ENCODE results near the gene HECW1. TPM values are rescaled to one million over a fixed set of nuclear protein-coding genes. Genes with fewer than 3 reads are reported as not detected.

HECW1 gene
- total and polyA plus RNA-seq, 2 donors (not counting 1 experiment from before 2014, with no cell fraction given), result not detected

- no peak overlapping the region for H3K27ac Mint-ChIP-seq
- no peaks in the 10 kb centered on the region for H3K79me2 ChIP-seq (ENCODE audit: control insufficient read depth, insufficient read depth, low read length)
- no peak for DNase-seq
- no peak for TF ChIP-seq EZH2 (IDR thresholded peaks at IDR 0.05; ENCODE audit: borderline replicate concordance, insufficient read depth, low read depth, low read length, poor library complexity, severe bottlenecking)
- TF ChIP-seq, protein P1, sequence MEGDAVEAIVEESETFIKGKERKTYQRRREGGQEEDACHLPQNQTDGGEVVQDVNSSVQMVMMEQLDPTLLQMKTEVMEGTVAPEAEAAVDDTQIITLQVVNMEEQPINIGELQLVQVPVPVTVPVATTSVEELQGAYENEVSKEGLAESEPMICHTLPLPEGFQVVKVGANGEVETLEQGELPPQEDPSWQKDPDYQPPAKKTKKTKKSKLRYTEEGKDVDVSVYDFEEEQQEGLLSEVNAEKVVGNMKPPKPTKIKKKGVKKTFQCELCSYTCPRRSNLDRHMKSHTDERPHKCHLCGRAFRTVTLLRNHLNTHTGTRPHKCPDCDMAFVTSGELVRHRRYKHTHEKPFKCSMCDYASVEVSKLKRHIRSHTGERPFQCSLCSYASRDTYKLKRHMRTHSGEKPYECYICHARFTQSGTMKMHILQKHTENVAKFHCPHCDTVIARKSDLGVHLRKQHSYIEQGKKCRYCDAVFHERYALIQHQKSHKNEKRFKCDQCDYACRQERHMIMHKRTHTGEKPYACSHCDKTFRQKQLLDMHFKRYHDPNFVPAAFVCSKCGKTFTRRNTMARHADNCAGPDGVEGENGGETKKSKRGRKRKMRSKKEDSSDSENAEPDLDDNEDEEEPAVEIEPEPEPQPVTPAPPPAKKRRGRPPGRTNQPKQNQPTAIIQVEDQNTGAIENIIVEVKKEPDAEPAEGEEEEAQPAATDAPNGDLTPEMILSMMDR (IDR thresholded peaks at IDR 0.05), result no peak
- intact Hi-C loops (cut with micrococcal nuclease), result no loop called here
- H3K4me3 Mint-ChIP-seq, result no peak overlapping the region
- peaks cover 11% of the 10 kb centered on the region for H3K27me3 Mint-ChIP-seq
- H3K27ac ChIP-seq (ENCODE audit: low read length in 2 of 2), result no peak overlapping the region
- no CpG with 5 or more reads among the region's 1 CpG for WGBS (ENCODE audit: insufficient coverage)
- no peak overlapping the region for H3K4me2 ChIP-seq (replicated peaks; ENCODE audit: low read depth, low read length, poor library complexity, severe bottlenecking)
- no peak for ATAC-seq (ENCODE audit: low read depth)
- ChIA-PET CTCF (no interaction called here), POLR2A (no interaction called here)
- H3K36me3 ChIP-seq (replicated peaks in 1 of 2; ENCODE audit: control extremely low read depth in 1 of 2, control insufficient read depth in 1 of 2, extremely low read depth in 1 of 2, insufficient read depth in 2 of 2, low read length in 1 of 2), result no peaks in the 10 kb centered on the region
- no peaks in the 10 kb centered on the region for H3K4me1 Mint-ChIP-seq
- H3K4me3 ChIP-seq (ENCODE audit: control extremely low read depth in 1 of 5, extremely low read depth in 1 of 5, insufficient read depth in 1 of 5, low read depth in 2 of 5, low read length in 4 of 5), result no peak overlapping the region
- H3K9me3 Mint-ChIP-seq (ENCODE audit: insufficient read depth), result no peaks in the 10 kb centered on the region
- no peaks in the 10 kb centered on the region for H4K20me1 ChIP-seq (ENCODE audit: control insufficient read depth, insufficient read depth, low read length, poor library complexity, severe bottlenecking)
- no peaks in the 10 kb centered on the region for H3K9me3 ChIP-seq (ENCODE audit: control extremely low read depth in 1 of 3, control insufficient read depth in 2 of 3, insufficient read depth in 1 of 3, low read length in 2 of 3)
- no peaks in the 10 kb centered on the region for H3K27me3 ChIP-seq (replicated peaks in 1 of 4; ENCODE audit: control extremely low read depth in 1 of 4, control insufficient read depth in 3 of 4, insufficient read depth in 4 of 4, low read length in 3 of 4)
- no peaks in the 10 kb centered on the region for H3K4me1 ChIP-seq (ENCODE audit: control insufficient read depth in 2 of 2, insufficient read depth in 2 of 2, low read length in 2 of 2)
- H3K9ac ChIP-seq (ENCODE audit: low read length), result no peak overlapping the region
- H2AFZ ChIP-seq (ENCODE audit: insufficient read depth, low read depth, low read length, poor library complexity, severe bottlenecking), result no peak overlapping the region
These were observed 38.6 kb downstream of the HECW1 start for GRCh38 chr7:43151076-43151475.

GRCh38 chr7:43152696-43153095 lies 40.2 kb downstream of the HECW1 start:
- Histone ChIP-seq H3K9ac (ENCODE audit: low read length) (no peak overlapping the region), H3K36me3 (replicated peaks in 1 of 2; ENCODE audit: control extremely low read depth in 1 of 2, control insufficient read depth in 1 of 2, extremely low read depth in 1 of 2, insufficient read depth in 2 of 2, low read length in 1 of 2) (no peaks in the 10 kb centered on the region), H3K9me3 (ENCODE audit: control extremely low read depth in 1 of 3, control insufficient read depth in 2 of 3, insufficient read depth in 1 of 3, low read length in 2 of 3) (no peaks in the 10 kb centered on the region), H4K20me1 (ENCODE audit: control insufficient read depth, insufficient read depth, low read length, poor library complexity, severe bottlenecking) (no peaks in the 10 kb centered on the region), H3K4me2 (replicated peaks; ENCODE audit: low read depth, low read length, poor library complexity, severe bottlenecking) (no peak overlapping the region), H3K4me3 (ENCODE audit: control extremely low read depth in 1 of 5, extremely low read depth in 1 of 5, insufficient read depth in 1 of 5, low read depth in 2 of 5, low read length in 4 of 5) (no peak overlapping the region), H2AFZ (ENCODE audit: insufficient read depth, low read depth, low read length, poor library complexity, severe bottlenecking) (no peak overlapping the region), H3K79me2 (ENCODE audit: control insufficient read depth, insufficient read depth, low read length) (no peaks in the 10 kb centered on the region), H3K27ac (ENCODE audit: low read length in 2 of 2) (no peak overlapping the region), H3K4me1 (ENCODE audit: control insufficient read depth in 2 of 2, insufficient read depth in 2 of 2, low read length in 2 of 2) (no peaks in the 10 kb centered on the region), H3K27me3 (replicated peaks in 1 of 4; ENCODE audit: control extremely low read depth in 1 of 4, control insufficient read depth in 3 of 4, insufficient read depth in 4 of 4, low read length in 3 of 4) (peaks cover 0 to 2% (median 0%) of the 10 kb centered on the region in 4 experiments)
- TF ChIP-seq EZH2 (IDR thresholded peaks at IDR 0.05; ENCODE audit: borderline replicate concordance, insufficient read depth, low read depth, low read length, poor library complexity, severe bottlenecking), result no peak
- TF ChIP-seq, protein P1 (IDR thresholded peaks at IDR 0.05), result no peak
- Mint-ChIP-seq H3K9me3 (ENCODE audit: insufficient read depth) (peaks cover 3% of the 10 kb centered on the region), H3K4me1 (no peaks in the 10 kb centered on the region), H3K27ac (no peak overlapping the region), H3K4me3 (no peak overlapping the region), H3K27me3 (peaks cover 9% of the 10 kb centered on the region)
- ChIA-PET CTCF (no interaction called here), POLR2A (no interaction called here)
- WGBS (ENCODE audit: insufficient coverage), result 90% methylated on average over 3 of the region's 6 CpGs
- intact Hi-C loops (cut with micrococcal nuclease), result no loop called here
- DNase-seq (no peak), ATAC-seq (ENCODE audit: low read depth) (no peak)

All from B cell (primary cell).